ENCODE data around the gene PCDHB8.
"Not testable (repeated sequence)": the region's sequence is repeated elsewhere in the genome, so short reads cannot be mapped to it uniquely, and the experiment has no call there.

PCDHB8 gene

DNA sequence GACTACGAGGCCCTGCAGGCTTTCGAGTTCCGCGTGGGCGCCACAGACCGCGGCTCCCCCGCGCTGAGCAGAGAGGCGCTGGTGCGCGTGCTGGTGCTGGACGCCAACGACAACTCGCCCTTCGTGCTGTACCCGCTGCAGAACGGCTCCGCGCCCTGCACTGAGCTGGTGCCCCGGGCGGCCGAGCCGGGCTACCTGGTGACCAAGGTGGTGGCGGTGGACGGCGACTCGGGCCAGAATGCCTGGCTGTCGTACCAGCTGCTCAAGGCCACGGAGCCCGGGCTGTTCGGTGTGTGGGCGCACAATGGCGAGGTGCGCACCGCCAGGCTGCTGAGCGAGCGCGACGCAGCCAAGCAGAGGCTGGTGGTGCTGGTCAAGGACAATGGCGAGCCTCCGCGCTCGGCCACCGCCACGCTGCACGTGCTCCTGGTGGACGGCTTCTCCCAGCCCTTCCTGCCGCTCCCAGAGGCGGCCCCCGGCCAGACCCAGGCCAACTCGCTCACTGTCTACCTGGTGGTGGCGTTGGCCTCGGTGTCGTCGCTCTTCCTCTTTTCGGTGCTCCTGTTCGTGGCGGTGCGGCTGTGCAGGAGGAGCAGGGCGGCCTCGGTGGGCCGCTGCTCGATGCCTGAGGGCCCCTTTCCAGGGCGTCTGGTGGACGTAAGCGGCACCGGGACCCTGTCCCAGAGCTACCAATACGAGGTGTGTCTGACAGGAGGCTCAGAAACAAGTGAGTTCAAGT is 6.7 kb downstream of the PCDHB8 start:
- not testable (repeated sequence) for DNase-seq

DNA sequence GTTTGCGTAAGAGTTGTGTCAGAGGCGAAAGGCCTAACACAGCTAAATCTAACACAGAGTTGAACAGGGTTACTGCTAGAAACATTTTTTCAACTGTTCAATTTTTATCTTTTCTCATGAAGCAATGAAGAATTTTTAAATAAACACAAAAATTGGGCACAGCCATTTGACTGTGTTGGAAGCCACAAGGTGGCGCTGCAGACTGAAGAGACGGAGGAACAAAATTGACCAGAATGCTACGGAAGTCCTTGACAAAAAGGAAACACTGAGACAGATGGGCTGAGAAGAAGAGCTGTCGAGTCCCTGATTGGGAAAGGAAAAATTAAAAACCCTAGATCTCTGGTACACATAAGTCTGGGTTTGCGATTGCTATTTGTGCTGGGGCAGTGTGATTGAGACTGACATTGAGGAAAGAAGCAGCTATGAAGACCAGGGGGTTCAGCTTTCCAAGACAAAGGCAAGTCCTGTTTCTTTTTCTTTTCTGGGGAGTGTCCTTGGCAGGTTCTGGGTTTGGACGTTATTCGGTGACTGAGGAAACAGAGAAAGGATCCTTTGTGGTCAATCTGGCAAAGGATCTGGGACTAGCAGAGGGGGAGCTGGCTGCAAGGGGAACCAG is 9.4 kb downstream of the PCDHB8 start, which contains the start of gene PCDHB9:
TSS of gene PCDHB9 (plus strand) at position 265 of the 616 bp plus-strand sequence. CDS start at position 423, 158 bp downstream.
- DNase-seq = peak; percentile 12 to 14

DNA sequence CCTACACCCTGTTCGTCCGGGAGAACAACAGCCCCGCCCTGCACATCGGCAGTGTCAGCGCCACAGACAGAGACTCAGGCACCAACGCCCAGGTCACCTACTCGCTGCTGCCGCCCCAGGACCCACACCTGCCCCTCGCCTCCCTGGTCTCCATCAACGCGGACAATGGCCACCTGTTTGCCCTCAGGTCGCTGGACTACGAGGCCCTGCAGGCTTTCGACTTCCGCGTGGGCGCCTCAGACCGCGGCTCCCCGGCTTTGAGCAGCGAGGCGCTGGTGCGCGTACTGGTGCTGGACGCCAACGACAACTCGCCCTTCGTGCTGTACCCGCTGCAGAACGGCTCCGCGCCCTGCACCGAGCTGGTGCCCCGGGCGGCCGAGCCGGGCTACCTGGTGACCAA is 11.1 kb downstream of the PCDHB8 start:
- not testable (repeated sequence) for DNase-seq

GRCh38 chr5:141189131-141189530 is 11.5 kb downstream of the PCDHB8 start:
- DNase-seq = not testable (repeated sequence)

- peak; percentile 10 to 23 for DNase-seq
Observed at GRCh38 chr5:141192110-141192725, 14.6 kb downstream of the PCDHB8 start, which contains the start of gene PCDHB10. Gene PCDHB10 (plus strand): TSS chr5:141192353. CDS start chr5:141192553, 200 bp downstream.

GRCh38 chr5:141194332-141194731 is 16.7 kb downstream of the PCDHB8 start:
- DNase-seq = not testable (repeated sequence)

DNA sequence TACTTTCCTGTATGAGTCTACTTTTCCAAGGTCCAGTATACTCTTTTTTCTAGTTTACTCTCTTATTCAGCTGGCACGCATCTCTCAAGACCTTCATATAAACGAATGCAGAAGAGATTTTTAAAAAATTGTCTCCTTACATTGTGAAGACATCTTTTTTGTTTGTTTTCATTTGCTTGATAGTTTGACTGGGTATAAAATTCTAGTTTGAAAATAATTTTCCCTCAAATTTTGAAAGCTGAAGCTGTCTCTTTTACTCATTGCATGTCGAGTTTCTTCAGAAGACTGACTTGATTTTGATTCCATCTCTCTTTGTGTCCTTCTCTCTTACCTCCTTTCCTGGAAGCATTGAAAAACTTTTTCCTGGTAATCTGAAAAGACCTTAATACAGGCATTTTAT is 18.8 kb downstream of the PCDHB8 start:
- DNase-seq = no peak

GRCh38 chr5:141199359-141200235 is 22.0 kb downstream of the PCDHB8 start, which contains the start of gene PCDHB11:
Gene PCDHB11 (plus strand): TSS chr5:141199627. CDS start chr5:141199775, 148 bp downstream.
- DNase-seq = no peak

- DNase-seq = not testable (repeated sequence)
Observed at GRCh38 chr5:141201126-141201525, 23.5 kb downstream of the PCDHB8 start.

DNA sequence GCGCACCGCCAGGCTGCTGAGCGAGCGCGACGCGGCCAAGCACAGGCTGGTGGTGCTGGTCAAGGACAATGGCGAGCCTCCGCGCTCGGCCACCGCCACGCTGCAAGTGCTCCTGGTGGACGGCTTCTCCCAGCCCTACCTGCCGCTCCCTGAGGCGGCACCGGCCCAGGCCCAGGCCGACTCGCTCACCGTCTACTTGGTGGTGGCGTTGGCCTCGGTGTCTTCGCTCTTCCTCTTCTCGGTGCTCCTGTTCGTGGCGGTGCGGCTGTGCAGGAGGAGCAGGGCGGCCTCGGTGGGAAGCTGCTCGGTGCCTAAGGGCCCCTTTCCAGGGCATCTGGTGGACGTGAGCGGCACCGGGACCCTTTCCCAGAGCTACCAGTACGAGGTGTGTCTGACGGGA is 24.1 kb downstream of the PCDHB8 start:
- DNase-seq = not testable (repeated sequence)

DNA sequence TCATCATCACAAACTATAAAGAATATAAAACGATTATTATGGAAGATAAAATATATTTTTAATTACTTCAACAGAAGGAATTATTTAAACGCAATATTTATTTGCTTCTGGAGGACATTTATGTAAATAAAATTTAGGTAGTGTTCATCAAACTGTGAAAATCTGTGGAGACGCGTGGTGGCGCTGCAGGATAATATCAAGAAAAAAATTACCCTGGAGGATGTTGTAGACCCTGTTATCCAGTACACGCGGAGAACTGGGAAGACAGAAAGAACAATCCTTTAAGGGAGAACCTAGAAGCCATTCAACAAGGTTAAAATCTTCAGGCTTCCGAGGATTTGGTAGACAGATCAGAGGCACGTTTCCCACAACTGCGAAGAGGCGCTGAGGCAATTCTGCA is 30.9 kb downstream of the PCDHB8 start, which contains the start of gene PCDHB12:
TSS of gene PCDHB12 (plus strand) at position 242 of the 400 bp plus-strand sequence. CDS start 189 bp downstream, outside the sequence.
- no peak for DNase-seq

GRCh38 chr5:141210281-141210680 is 32.7 kb downstream of the PCDHB8 start:
- not testable (repeated sequence) for DNase-seq

DNA sequence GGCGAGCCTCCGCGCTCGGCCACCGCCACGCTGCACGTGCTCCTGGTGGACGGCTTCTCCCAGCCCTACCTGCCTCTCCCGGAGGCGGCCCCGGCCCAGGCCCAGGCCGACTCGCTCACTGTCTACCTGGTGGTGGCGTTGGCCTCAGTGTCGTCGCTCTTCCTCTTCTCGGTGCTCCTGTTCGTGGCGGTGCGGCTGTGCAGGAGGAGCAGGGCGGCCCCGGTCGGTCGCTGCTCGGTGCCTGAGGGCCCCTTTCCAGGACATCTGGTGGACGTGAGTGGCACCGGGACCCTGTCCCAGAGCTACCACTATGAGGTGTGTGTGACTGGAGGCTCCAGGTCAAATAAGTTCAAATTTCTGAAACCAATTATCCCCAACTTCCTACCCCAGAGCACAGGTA is 33.3 kb downstream of the PCDHB8 start:
- DNase-seq = not testable (repeated sequence)

- DNase-seq = peak in 1 of 2 donors; percentile 19
Observed at GRCh38 chr5:141213656-141214339, 36.2 kb downstream of the PCDHB8 start, which contains the start of gene PCDHB13. Gene PCDHB13 (plus strand): TSS chr5:141213919. CDS start chr5:141214124, 205 bp downstream.

GRCh38 chr5:141214583-141214982 is 37.0 kb downstream of the PCDHB8 start:
- not testable (repeated sequence) for DNase-seq

- not testable (repeated sequence) for DNase-seq
Observed at GRCh38 chr5:141215504-141215903, 37.9 kb downstream of the PCDHB8 start.

DNA sequence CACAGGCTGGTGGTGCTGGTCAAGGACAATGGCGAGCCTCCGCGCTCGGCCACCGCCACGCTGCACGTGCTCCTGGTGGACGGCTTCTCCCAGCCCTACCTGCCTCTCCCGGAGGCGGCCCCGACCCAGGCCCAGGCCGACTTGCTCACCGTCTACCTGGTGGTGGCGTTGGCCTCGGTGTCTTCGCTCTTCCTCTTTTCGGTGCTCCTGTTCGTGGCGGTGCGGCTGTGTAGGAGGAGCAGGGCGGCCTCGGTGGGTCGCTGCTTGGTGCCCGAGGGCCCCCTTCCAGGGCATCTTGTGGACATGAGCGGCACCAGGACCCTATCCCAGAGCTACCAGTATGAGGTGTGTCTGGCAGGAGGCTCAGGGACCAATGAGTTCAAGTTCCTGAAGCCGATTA is 38.4 kb downstream of the PCDHB8 start:
- DNase-seq = not testable (repeated sequence)

DNA sequence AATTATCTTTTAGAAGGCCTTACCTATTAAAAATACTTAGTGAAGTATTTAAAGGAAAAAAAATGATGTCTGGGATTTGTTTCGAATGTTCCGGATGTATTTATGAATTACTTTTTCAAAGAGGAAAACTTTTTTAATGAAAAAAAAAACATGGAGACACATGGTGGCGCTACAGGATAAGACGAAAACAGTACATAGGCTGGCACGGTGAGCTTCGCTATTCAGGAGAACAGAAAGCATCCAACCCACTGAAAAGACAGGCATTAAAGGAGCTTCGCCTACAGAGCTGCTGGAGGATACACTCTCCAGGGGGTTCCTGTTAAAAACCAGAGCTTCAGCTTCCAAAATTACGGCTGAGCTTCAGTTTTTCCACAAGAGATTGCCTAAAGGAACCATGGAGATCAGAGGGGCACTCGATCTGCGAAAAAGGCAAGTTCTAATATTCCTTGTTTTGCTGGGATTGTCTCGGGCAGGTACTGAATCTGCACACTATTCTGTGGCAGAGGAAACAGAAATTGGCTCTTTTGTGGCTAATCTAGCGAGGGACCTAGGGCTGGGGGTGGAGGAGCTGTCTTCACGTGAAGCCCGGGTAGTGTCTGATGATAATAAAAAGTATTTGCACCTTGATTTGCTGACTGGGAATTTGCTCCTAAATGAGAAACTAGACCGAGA is 45.7 kb downstream of the PCDHB8 start, which contains the start of gene PCDHB14:
TSS of gene PCDHB14 (plus strand) at position 232 of the 672 bp plus-strand sequence. CDS start at position 395, 163 bp downstream.
- no peak for DNase-seq

GRCh38 chr5:141224844-141225243 is 47.3 kb downstream of the PCDHB8 start:
- DNase-seq = not testable (repeated sequence)

- DNase-seq = not testable (repeated sequence)
Observed at GRCh38 chr5:141225421-141225820, 47.8 kb downstream of the PCDHB8 start.

All from stimulated activated CD4-positive, alpha-beta T cell treated with anti-CD3 and anti-CD28 coated beads, Interleukin-2, amount 100 ng/mL, for 48 hours (primary cell).